Muscle of arm (tissue), 12 donors: ENCODE results near the gene KIRREL3. TPM values are rescaled to one million over a fixed set of nuclear protein-coding genes. Genes with fewer than 3 reads are reported as not detected.

Source experiments
- DNase-seq: peaks from one replicate; pipeline ENCODE4 v3.0.0-alpha.2; 2013
- polyA plus RNA-seq, 12 donors: library from polyadenylated mRNA; unstranded; fragments of 120-200 nt; gene quantifications; one replicate each; pipeline ENCODE4 v1.2.1, GENCODE V29; 2013; ENCODE audit not compliant: insufficient read length in 12 of 12

Gene KIRREL3
- polyA plus RNA-seq, 12 donors, result 0.43 to 2.4 (median 1.0) TPM; not detected in 2

DNA sequence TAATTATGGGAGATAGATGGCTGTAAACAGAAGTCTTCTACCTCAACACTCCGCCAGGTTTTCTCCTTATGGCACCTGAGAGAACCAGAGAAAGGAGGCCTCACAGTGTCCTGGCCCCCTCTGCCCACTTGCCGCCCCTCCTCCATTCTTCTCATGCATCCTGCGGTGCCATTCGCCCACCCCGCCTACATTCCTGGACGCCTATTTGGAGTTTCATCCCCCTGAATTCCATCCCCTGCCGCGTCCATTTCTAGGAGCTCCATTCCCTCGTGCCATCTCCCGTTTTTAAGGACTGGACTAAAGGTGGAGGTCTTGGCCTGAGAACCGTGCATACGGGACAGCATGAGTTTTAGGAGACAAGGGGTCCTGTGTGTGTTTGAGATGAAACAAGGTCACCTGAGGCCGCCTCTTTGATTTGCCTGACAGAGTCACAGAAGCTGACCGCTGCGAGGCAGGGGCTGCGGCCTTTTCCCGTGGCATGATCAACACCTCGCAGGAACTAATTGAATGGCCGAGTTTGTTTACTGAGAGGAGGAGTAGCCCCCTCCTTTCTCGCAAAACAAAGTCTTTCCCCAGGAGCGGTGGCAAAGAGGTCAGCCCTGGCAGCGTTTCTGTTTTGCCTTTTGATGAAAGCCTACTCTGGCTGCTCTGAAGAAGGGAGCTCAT, 398.9 kb downstream of the KIRREL3 start:
- DNase-seq, result no peak

GRCh38 chr11:126601136-126601535, 399.4 kb downstream of the KIRREL3 start:
- no peak for DNase-seq

DNA sequence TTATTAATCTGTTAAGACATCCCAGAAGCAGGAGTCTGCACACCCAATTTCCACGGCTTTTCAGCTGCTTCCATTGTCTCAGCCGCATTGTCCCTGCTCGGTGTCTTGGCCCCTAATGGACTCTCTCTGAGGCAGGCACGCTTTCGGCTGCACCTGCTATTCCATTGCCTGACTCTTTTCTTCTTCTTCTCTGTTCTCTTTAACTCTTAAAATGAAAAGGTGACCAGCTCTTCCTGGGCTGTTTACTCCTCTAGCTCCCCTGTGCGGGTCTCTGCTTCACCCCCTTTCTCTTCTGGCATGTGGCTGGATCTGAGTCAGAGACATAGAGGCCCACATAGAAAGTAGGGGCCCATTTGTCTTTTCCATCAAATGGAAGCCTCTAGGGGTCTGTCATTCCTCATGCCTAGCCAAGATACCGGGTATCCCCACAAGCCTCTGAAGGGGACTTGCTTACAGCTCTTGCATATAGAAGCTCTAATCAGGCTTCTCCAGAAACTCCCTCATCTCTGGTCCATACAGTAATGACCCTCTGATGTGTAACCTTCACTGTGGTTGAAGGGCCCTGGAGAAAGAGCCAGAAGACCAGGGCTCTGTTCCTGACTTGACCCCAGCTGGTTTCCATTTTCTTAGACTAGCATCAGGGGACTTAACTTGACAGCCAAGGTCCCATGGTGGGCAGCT, 401.2 kb downstream of the KIRREL3 start:
- DNase-seq, result no peak

GRCh38 chr11:126598344-126599216, 402.0 kb downstream of the KIRREL3 start:
- no peak for DNase-seq

- DNase-seq, result no peak
These were observed 403.5 kb downstream of the KIRREL3 start for GRCh38 chr11:126597041-126597440.

DNA sequence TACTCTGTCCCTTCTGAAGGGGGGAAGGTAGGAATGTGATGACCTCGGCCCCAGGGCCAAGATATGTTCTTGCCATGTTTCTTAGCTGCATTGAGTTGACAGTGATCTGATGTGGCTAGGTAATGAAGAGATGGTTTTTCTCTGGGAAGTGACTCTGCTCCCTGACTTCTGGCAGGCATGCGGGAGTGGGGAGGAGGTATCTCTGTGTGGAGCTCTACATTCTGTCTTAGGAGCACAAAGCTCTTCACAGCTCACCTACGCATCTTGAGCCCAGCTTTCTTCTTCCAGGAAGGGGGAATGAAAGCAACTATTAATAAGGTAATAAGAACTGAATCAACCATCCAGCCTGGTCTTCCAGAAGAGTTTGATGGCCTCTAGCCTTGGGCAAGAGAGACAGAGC, 404.1 kb downstream of the KIRREL3 start:
- DNase-seq, result no peak

DNA sequence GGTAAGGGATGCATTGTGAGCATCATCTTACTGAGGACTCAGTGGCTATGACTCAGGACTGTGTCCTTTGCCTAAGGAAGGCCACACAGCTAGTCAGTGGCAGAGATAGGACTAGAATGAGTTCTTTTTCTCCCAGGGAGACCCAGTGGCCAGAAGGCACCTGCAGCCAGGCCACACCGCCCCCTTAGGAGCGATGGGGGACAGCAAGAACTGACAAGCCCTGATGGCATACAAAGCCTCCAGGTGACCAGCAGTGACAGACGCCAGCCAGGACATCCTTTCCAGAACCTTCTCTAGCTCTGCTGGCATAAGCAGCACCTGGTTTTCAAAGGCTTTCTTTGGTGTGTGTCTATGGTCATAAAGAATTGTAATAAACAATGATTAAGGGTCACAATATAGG, 405.0 kb downstream of the KIRREL3 start:
- DNase-seq, result no peak

DNA sequence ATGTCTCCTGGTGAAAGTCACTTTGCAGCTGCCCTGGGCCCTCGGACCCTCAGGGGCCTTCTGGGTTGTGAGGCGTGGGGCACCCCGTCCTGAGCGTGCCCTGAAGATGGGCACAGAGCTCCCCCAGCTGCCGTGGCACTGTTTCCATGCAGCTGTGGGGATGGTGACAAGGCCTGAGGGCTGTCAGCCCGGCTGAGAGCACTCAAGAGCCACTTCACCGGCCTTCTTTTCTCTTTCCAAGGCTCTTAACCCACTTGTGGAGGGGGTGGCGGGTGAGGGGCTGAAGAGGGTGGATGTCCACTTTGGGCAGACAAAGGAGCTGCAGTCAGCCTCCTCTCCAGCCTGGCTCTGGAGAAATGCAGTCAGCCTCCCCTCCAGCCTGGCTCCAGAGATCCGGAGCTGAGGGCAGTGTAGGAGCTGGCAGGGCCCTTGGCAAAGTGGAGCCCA, 405.6 kb downstream of the KIRREL3 start:
- no peak for DNase-seq

DNA sequence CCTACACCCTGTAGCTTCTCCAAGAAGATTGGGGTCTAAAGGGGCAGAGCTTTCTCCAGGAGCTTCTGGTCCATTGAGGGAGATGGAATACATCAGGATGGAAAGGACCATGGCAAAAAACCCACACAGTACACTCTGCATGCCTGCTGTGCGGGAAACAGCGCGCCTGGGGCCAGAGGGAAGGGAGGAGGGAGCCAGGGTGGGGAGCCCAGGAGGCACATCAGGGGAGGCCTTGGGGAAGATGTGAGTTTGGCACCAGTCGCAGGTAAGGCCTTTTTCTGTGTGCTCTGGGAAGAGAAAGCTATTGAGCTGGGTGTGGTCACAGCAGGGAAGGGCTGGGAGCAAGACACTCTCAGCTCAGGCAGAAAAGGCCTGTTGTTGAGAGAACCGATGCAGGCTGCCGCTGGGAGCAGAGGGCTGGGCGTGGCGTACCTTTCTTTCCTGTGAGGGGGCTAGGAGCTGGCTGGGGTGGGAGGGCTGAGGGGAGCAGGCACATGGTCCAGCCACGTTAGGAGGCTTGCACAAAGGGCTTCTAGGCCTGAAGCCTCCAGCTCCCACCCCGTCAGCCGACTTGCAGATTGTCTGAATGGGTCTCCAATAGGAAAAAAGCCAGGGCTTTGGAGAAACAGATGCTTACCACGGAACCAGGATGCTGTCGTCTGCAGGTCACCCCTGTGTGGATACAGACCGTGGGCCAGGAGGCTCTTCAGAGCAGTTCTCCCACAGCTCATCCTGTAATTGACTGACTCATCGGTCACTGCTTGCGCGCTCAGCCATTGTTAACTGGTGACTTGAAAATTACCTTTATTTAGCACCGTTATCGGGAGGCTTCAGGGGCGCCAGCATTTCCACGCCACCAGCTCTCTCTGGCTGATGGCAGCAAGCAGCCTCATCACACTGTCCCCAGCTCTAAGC, 407.8 kb downstream of the KIRREL3 start:
- no peak for DNase-seq

GRCh38 chr11:126591966-126592489, 408.5 kb downstream of the KIRREL3 start:
- DNase-seq, result no peak

- no peak for DNase-seq
These were observed 411.1 kb downstream of the KIRREL3 start for GRCh38 chr11:126589492-126589803.

DNA sequence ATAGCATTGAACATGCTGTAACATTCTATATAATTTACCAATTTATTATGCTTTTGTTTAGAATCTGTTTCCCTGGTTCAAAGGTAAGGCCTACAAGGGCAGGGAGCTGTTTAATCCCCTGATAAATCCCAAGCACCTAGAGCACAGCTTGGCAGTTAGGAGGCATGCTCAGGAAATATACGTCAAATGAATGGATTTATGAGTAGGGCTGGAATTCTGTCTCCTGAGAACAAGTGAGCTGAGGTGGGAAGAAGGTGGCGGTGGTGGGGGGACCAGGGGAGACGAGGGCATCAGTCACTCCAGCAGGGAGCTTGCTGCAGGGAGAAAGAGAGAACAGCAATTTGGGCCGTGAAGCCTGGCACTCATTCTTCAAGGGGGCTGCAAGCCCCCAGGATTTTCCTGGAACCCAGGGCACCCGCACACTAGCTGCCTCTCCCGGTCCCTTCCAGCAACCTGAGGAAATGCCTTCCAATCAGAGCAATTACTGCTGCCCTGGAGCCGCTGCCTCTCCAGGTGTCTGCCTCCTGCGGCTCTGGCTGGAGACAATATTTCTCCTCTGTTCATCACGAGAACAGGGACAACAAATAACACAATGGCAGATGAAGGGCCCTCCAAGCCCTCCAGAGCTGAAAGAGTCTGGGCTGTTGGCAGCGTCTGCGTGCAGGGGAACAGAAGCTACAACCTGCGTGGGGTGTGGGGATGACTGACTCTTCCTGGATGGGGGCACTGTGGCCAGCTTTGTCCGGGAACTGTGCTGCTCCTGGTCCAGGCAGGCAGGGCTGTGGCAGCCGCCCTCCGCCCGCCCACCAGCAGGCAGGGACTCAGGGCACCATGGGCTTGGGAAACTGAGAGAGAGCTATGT, 411.7 kb downstream of the KIRREL3 start:
- DNase-seq, result no peak

GRCh38 chr11:126587541-126587940, 413.0 kb downstream of the KIRREL3 start:
- DNase-seq, result no peak

DNA sequence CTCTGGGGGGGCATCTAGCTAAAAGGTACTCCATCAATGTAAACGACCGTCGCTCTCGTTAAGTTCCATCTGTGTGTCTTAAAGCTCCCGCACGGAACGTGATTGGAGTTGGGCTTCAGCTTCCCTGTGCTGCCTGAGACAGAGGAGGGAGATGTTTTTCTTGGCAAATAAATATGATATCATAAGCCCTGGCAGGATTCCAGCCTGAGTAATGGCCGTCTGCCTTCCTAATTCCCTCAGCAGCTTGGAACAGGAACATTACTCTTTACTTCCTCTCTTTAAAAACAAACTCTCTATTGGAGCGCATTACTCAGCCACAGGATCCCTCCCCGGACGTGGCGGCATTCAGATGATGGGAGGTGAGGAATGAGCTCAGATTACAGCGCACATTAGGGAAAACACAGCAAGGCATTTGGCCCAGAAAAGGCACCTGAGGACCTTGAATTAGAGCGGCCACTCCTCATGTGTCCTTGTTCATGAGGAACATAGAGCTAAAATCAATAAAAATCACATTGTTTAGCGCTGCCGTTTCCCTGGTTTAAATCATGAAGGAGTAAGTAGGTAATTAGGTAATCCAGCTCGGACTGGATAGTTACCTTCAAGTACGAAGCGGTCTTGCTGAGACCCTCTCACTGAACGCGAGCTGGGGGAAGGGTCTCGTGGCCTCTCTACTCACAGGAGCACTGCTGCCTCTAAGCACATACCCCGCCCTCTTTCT, 414.6 kb downstream of the KIRREL3 start:
- peak; percentile 92 for DNase-seq

GRCh38 chr11:126585388-126585773, 415.2 kb downstream of the KIRREL3 start:
- no peak for DNase-seq

DNA sequence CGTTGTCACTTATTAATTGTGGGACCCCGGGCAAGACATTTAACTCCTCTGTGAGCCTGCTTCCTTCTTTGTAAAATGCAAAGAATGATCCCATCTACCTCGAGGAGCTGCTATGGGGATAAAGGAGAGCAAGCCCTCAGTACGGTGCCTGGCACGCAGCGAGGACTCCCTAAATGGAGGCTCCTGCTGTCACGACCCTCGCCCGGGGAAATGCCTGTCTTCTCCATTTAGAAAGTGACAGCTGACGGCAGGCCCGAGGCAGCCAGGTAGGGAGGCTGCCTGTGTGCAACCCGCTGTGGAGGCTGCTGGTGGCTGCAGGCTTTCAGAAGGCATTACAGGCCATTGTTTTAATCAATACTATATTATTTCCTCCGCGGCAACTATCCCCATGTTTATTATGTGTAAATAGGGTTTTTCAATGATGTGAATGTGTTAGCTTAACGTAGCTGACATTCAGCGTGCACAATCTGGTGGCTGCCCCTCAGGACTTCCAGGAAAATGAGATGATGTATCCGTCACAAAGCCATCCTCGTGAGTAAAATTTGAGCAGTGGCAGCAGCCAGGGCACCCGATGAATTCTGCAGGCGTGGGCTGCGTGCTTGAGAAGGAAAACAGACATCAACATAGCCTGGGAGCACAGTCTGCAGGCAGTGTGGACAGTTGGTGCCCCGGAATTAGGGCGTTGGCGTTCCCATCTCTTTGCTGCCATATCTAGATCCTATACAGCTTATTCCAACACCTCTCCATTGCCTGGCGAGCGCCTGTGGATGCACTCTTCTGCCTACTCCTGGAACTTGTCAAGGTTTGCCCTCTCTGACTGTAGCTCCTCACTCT, 416.8 kb downstream of the KIRREL3 start:
- DNase-seq, result no peak

- no peak for DNase-seq
These were observed 417.5 kb downstream of the KIRREL3 start for GRCh38 chr11:126583101-126583500.

GRCh38 chr11:126581871-126582648, 418.5 kb downstream of the KIRREL3 start:
- no peak for DNase-seq
